ENCODE results near the gene HMMR. TPM values are rescaled to one million over a fixed set of nuclear protein-coding genes. Genes with fewer than 3 reads are reported as not detected.

The HMMR gene
- 4.2 and 5.5 TPM in 2 replicates for total RNA-seq

GRCh38 chr5:163460562-163461171, at the start of gene HMMR:
TSS of gene HMMR (plus strand) at chr5:163460632. CDS start at chr5:163460693, 61 bp downstream.

GRCh38 chr5:163437309-163438182, 22.9 kb upstream of the HMMR start, which contains the start of gene CCNG1:
TSS of gene CCNG1 (plus strand) at chr5:163437595. CDS start at chr5:163439257, 1,662 bp downstream.

GRCh38 chr5:163459819-163460561, 442 bp upstream of the HMMR start, which contains the start of gene NUDCD2:
TSS of gene NUDCD2 (minus strand) at chr5:163460102. CDS start at chr5:163460050, 52 bp downstream.

DNA sequence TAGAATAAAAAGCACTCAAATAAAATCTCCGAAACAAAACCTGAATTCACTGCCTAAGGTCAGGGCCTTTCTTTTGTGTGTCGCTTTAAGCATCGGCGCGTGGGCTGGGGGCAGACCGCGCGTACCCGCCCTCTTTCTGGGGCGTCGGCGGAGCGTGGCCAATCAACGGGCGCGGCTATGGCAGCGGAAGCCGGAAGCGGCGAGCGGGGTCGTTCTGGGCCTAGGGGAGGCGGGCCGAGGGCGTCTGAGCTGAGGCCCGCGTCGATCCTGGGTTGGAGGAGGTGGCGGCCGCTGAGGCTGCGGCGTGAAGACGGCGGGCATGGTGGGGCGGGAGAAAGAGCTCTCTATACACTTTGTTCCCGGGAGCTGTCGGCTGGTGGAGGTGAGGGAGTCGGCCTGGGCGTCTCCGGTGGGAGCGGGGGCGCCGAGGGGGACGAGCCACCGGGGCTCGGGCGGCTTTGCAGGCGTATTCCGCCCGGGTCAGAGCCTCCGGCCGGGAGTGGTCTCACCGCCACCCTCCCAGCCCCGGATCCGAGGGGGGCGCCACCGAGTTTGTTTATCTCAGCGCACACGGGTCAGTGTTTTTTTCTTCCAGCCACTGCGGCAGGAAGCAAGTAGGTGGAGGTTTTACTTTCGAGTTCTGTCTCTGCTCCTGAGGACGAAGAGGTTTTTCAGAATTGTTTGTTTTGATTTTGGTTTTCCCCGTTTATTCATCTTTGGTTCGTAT, 45.1 kb downstream of the HMMR start, which contains the start of gene MAT2B:
Gene MAT2B, plus strand, starts transcription at position 252 of the 727 bp plus-strand sequence. Its CDS starts 68 bp downstream, at position 320.

Other genes with a start within 250 kb of the HMMR start
- 337 and 457 TPM in 2 replicates for gene CCNG1, start 23.0 kb upstream of the HMMR start, total RNA-seq
- gene NUDCD2, start 530 bp upstream of the HMMR start, total RNA-seq: 4.0 and 5.1 TPM in 2 replicates
- 50.5 and 60.6 TPM in 2 replicates for gene MAT2B, start 45.0 kb downstream of the HMMR start, total RNA-seq